ENCODE results near the gene PCDH8. TPM values are rescaled to one million over a fixed set of nuclear protein-coding genes. Genes with fewer than 3 reads are reported as not detected.

Gene PCDH8
- total RNA-seq (2021; fragmentation: NEBNext Ultra II Directional; extraction: Animal tissue kit (Norgen Biotek cat#: 25700)): not detected
- long read RNA-seq: 0 reads

DNA sequence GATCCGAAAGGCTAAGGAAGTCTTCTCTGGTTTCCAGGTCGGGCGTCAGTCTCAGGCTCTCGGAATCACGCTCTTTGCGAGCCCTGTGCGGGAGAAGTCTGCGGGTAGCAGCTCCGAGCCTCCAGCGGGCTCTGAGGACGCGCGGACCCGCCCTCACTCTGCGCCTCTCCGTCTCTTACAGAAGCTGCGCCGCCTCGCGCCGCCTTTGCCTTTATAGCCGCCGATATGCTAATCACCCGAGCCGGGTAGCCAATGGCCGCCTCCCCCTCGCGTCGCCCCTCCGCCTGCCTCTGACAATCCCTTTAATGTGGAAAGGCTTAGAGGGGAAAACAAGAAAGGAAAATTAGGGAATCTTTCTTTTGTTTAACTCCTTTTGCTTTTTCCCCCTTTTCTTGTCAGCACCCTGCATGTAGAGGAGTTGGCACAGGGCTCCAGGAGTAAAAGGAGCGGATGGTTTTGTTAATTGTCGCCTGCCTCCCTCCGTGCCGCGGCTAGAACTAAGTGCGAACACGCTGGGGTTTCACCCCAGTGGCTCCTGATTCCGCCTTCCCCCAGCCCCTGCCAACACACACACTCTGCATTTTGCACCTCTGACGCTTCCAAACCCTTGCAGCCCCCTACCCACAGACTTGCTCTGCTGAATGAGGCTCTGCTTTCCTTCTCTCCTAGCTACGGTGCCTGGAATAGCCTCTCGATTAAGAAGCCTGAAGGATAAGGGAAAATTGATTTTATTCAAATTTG is at the start of gene PCDH8:
Gene PCDH8 (minus strand): TSS at position 186 of the 741 bp plus-strand sequence. CDS start 204 bp downstream, outside the sequence.
- H3K27ac Mint-ChIP-seq: no peak within 1 kb of the TSS
- H3K27me3 Mint-ChIP-seq (ENCODE audit: insufficient read depth): peaks cover 15% of the 10 kb centered on the region
- no peaks in the 10 kb centered on the region for H3K4me1 Mint-ChIP-seq (ENCODE audit: low read depth)

DNA sequence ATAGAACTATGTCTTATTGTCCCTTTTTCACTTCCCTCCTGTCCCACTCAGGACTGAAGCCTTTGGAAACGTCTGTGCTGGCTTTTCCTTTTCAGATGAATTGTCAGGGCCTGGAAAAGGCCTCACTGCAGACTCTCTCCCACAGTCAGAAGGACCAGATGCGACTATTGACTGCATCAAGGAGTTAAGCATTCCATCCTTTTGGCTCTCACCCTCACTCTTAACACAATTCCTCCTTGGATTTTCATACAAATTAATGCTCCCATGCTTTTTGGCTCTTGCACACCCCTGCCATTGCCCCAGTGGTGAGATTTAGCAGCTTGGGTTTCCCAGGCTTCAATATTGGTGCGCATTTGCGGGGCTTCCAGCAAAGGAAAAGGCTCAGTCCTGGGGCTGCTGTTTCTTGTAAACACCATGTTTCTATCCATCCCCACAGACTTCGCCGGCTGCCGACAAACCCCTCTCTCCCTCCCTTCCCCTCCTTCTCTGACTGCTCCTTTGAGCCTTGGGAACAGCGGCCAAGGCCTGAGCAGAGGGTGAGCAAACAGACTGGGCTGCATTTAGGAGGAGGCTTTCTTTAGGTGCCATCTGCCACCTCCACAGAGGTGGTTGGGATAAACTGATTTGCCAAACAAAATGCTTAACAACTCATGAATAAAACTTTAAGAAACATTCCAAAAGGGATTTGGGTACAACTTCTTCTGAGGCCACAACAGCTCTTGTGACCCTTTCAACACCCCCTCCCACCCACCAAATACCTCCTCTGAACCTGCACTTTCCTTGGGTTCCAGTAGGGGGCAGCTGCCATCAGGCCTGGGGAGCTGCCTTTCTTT is 48.6 kb upstream of the PCDH8 start:
- H3K36me3 Mint-ChIP-seq (ENCODE audit: low read depth): no peaks in the 10 kb centered on the region

More for the DNA sequence above, at the start of gene PCDH8:
- TF ChIP-seq, protein P1, sequence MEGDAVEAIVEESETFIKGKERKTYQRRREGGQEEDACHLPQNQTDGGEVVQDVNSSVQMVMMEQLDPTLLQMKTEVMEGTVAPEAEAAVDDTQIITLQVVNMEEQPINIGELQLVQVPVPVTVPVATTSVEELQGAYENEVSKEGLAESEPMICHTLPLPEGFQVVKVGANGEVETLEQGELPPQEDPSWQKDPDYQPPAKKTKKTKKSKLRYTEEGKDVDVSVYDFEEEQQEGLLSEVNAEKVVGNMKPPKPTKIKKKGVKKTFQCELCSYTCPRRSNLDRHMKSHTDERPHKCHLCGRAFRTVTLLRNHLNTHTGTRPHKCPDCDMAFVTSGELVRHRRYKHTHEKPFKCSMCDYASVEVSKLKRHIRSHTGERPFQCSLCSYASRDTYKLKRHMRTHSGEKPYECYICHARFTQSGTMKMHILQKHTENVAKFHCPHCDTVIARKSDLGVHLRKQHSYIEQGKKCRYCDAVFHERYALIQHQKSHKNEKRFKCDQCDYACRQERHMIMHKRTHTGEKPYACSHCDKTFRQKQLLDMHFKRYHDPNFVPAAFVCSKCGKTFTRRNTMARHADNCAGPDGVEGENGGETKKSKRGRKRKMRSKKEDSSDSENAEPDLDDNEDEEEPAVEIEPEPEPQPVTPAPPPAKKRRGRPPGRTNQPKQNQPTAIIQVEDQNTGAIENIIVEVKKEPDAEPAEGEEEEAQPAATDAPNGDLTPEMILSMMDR (IDR thresholded peaks at IDR 0.05): no peak
- H3K4me3 Mint-ChIP-seq: no peak within 1 kb of the TSS
- peaks cover 4% of the 10 kb centered on the region; the same call in 1 of the 2 replicates for H3K36me3 Mint-ChIP-seq (ENCODE audit: low read depth)
- no peak for DNase-seq
- peaks cover 9% of the 10 kb centered on the region for H3K9me3 Mint-ChIP-seq

DNA sequence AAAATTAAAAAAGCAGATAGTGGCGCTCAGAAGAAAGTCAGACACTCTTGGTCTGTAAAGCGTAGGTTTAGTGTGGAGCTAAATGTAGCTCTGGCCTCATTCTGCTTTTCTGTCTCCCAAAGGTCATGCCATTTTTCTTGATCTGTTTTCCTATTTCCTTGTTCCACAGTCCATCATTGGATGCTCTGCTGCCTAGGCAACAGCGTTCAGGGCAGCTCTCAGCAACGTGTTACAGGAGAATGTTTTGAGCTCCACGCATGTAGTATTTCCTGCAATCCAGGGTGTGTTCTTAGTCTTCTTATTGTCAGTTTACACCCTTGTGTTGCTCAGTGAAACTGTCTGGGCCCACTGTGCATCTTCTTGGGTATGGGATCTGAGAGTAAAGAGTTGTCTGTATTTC is 46.0 kb upstream of the PCDH8 start:
- TF ChIP-seq, protein P1 (IDR thresholded peaks at IDR 0.05): no peak
- no peaks in the 10 kb centered on the region for H3K4me1 Mint-ChIP-seq (ENCODE audit: low read depth)
- no peak overlapping the region for H3K4me3 Mint-ChIP-seq
- no peak overlapping the region for H3K27ac Mint-ChIP-seq
- no peak for DNase-seq
- peaks cover 2% of the 10 kb centered on the region; the same call in 1 of the 2 replicates for H3K27me3 Mint-ChIP-seq (ENCODE audit: insufficient read depth)
- no peaks in the 10 kb centered on the region for H3K36me3 Mint-ChIP-seq (ENCODE audit: low read depth)
- H3K9me3 Mint-ChIP-seq: peaks cover 24% of the 10 kb centered on the region

More for the DNA sequence above, 48.6 kb upstream of the PCDH8 start:
- Mint-ChIP-seq H3K27ac (no peak overlapping the region), H3K4me1 (ENCODE audit: low read depth) (no peaks in the 10 kb centered on the region), H3K27me3 (ENCODE audit: insufficient read depth) (peaks cover 2% of the 10 kb centered on the region; the same call in 1 of the 2 replicates), H3K9me3 (peaks cover 22% of the 10 kb centered on the region), H3K4me3 (no peak overlapping the region)
- TF ChIP-seq, protein P1 (IDR thresholded peaks at IDR 0.05): peak; percentile 46
- DNase-seq: no peak

DNA sequence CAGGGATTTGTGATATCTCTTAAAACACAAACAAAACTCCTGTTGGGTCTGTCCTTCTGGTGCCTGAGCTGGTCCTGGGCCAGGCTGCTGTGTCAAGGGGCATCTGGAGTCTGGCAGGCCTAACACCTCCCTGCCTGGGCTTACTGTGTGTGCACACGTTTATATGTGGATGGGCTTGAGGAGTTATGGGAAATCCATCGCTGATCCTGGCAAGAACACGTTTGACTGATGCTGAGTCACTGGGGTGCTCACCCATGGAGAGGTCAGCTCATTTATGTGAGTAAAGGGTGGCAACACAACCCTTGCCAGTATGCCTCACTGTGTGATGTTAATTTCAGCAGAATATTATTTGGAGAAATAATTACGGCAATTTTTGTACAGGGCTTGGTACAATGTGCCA is 44.5 kb upstream of the PCDH8 start:
- Mint-ChIP-seq H3K36me3 (ENCODE audit: low read depth) (no peaks in the 10 kb centered on the region), H3K9me3 (peaks cover 26% of the 10 kb centered on the region), H3K4me1 (ENCODE audit: low read depth) (no peaks in the 10 kb centered on the region), H3K27ac (no peak overlapping the region), H3K4me3 (no peak overlapping the region), H3K27me3 (ENCODE audit: insufficient read depth) (peaks cover 2% of the 10 kb centered on the region; the same call in 1 of the 2 replicates)
- TF ChIP-seq, protein P1 (IDR thresholded peaks at IDR 0.05): no peak
- DNase-seq: no peak

- peaks cover 2% of the 10 kb centered on the region; the same call in 1 of the 2 replicates for H3K27me3 Mint-ChIP-seq (ENCODE audit: insufficient read depth)
- no peak for DNase-seq
- no peaks in the 10 kb centered on the region for H3K4me1 Mint-ChIP-seq (ENCODE audit: low read depth)
- no peak overlapping the region for H3K27ac Mint-ChIP-seq
- H3K4me3 Mint-ChIP-seq: no peak overlapping the region
- H3K36me3 Mint-ChIP-seq (ENCODE audit: low read depth): no peaks in the 10 kb centered on the region
- TF ChIP-seq, protein P1 (IDR thresholded peaks at IDR 0.05): no peak
- peaks cover 26% of the 10 kb centered on the region for H3K9me3 Mint-ChIP-seq
Observed at GRCh38 chr13:52891706-52892105, 43.3 kb upstream of the PCDH8 start.

All from HFFc6 (cell line).